ENCODE results near the gene MPHOSPH6. TPM values are rescaled to one million over a fixed set of nuclear protein-coding genes. Genes with fewer than 3 reads are reported as not detected.

The MPHOSPH6 gene
- total and polyA plus RNA-seq, 2 of the 13 experiments (the other 11 are each of a cell fraction or from before 2014, with no cell fraction given): 28.4 to 76.4 TPM

GRCh38 chr16:82149536-82149935, 20.5 kb downstream of the MPHOSPH6 start:
- CTCF ChIA-PET (ENCODE audit: low intra/inter-chr PET ratio, low total read pairs): no interaction called here
- H3K27me3 ChIP-seq (ENCODE audit: control insufficient read depth in 1 of 2, insufficient read depth in 2 of 2, low read length in 2 of 2): no peaks in the 10 kb centered on the region
- DNase-seq (ENCODE audit: low spot score) (no peak), FAIRE-seq (no peak), ATAC-seq (no peak)
- intact Hi-C loops (cut with micrococcal nuclease; ENCODE audit: unreplicated experiment) (no loop called here), in situ Hi-C loops (cut with HindIII; ENCODE audit: extremely low pct_ligation_motif_present, low pct_unique_long_range_greater_than_20kb) (no loop called here)
- peaks cover 8% of the 10 kb centered on the region; the same call in 1 of the 2 replicates for H3K4me1 ChIP-seq (ENCODE audit: insufficient read depth, low read length)
- WGBS (ENCODE audit: low lambda C conversion rate): 96% methylated on average over 2 of the region's 2 CpGs
- no peak overlapping the region for H3K4me2 ChIP-seq (ENCODE audit: low read depth, low read length)
- H3K4me3 ChIP-seq (replicated peaks in 1 of 3; ENCODE audit: insufficient read depth in 1 of 3, low read depth in 2 of 3, low read length in 3 of 3): no peak overlapping the region
- H3K27ac ChIP-seq (ENCODE audit: extremely low read length, insufficient read depth, low read length): no peak overlapping the region
- POLR2A ChIA-PET: no interaction called here
- BruUV-seq (replicated peaks): no TSS peak
- H3K9ac ChIP-seq (ENCODE audit: insufficient read depth, low read depth, low read length): no peak overlapping the region
- H3K36me3 ChIP-seq (replicated peaks in 1 of 2; ENCODE audit: control insufficient read depth in 1 of 2, insufficient read depth in 2 of 2, low read length in 2 of 2): peaks cover 9 to 67% of the 10 kb centered on the region in 2 experiments
- H3K9me3 ChIP-seq (ENCODE audit: low read length): no peaks in the 10 kb centered on the region
- H4K20me1 ChIP-seq (ENCODE audit: insufficient read depth, low read length): no peaks in the 10 kb centered on the region
- no peak for TF ChIP-seq U2AF1 (optimal IDR thresholded peaks at IDR 0.05; ENCODE audit: low read depth, low read length)
- TF ChIP-seq KDM3A (CRISPR knock-in tag; IDR thresholded peaks at IDR 0.05; ENCODE audit: low read depth): no peak
- no peak for TF ChIP-seq ZNF761 (CRISPR knock-in tag; conservative IDR thresholded peaks at IDR 0.05)
- TF ChIP-seq ZNF558 (CRISPR knock-in tag; IDR thresholded peaks at IDR 0.05; ENCODE audit: borderline replicate concordance): no peak
- no peak for TF ChIP-seq ZNF530 (CRISPR knock-in tag; IDR thresholded peaks at IDR 0.05; ENCODE audit: low read depth)
- H3K79me2 ChIP-seq (ENCODE audit: insufficient read depth, low read length): peaks cover 4% of the 10 kb centered on the region
- H2AFZ ChIP-seq (ENCODE audit: low read length): no peak overlapping the region

DNA sequence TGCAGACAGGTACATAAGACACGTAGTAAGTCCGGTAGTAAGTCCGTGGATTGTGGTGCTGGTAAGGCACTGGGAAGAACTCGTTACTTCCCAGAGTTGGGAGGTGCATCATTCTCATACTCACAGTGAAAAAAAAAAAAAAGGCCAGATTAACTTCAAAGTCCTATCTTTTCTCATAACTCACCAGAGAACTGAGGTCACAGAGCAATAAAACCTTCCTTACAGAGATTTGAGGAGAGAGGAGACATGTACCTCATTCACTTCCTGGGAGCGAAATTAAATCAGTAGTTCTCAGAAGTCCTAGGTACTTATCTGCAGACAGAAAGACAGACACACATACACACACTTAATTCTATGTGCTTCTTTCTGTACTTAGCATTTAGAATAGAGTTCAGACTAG, 22.5 kb downstream of the MPHOSPH6 start:
- ATAC-seq (no peak), DNase-seq (ENCODE audit: low spot score) (no peak), FAIRE-seq (no peak)
- Histone ChIP-seq H4K20me1 (ENCODE audit: insufficient read depth, low read length) (no peaks in the 10 kb centered on the region), H3K9ac (ENCODE audit: insufficient read depth, low read depth, low read length) (no peak overlapping the region), H3K27me3 (ENCODE audit: control insufficient read depth in 1 of 2, insufficient read depth in 2 of 2, low read length in 2 of 2) (no peaks in the 10 kb centered on the region), H3K36me3 (replicated peaks in 1 of 2; ENCODE audit: control insufficient read depth in 1 of 2, insufficient read depth in 2 of 2, low read length in 2 of 2) (peaks cover 9 to 56% of the 10 kb centered on the region in 2 experiments), H3K4me1 (ENCODE audit: insufficient read depth, low read length) (peaks cover 3% of the 10 kb centered on the region; the same call in 1 of the 2 replicates), H2AFZ (ENCODE audit: low read length) (no peak overlapping the region), H3K9me3 (ENCODE audit: low read length) (no peaks in the 10 kb centered on the region), H3K79me2 (ENCODE audit: insufficient read depth, low read length) (no peaks in the 10 kb centered on the region), H3K4me2 (ENCODE audit: low read depth, low read length) (no peak overlapping the region), H3K4me3 (replicated peaks in 1 of 3; ENCODE audit: insufficient read depth in 1 of 3, low read depth in 2 of 3, low read length in 3 of 3) (no peak overlapping the region), H3K27ac (ENCODE audit: extremely low read length, insufficient read depth, low read length) (no peak overlapping the region)
- over 99% methylated on average over 5 of the region's 5 CpGs for WGBS (ENCODE audit: low lambda C conversion rate)
- ChIA-PET POLR2A (no interaction called here), CTCF (ENCODE audit: low intra/inter-chr PET ratio, low total read pairs) (no interaction called here)
- BruUV-seq (replicated peaks): no TSS peak
- TF ChIP-seq ELK4 (CRISPR knock-in tag; IDR thresholded peaks at IDR 0.05; ENCODE audit: borderline replicate concordance) (no peak), ZNF292 (CRISPR knock-in tag; IDR thresholded peaks at IDR 0.05; ENCODE audit: borderline replicate concordance, low read depth) (no peak), KLF6 (CRISPR knock-in tag; IDR thresholded peaks at IDR 0.05) (no peak), GTF3A (CRISPR knock-in tag; conservative IDR thresholded peaks at IDR 0.05) (no peak), ZNF569 (CRISPR knock-in tag; IDR thresholded peaks at IDR 0.05; ENCODE audit: borderline replicate concordance) (no peak), ARID2 (CRISPR knock-in tag; IDR thresholded peaks at IDR 0.05; ENCODE audit: borderline replicate concordance) (no peak), MTF2 (CRISPR knock-in tag; IDR thresholded peaks at IDR 0.05; ENCODE audit: borderline replicate concordance) (no peak), DRAP1 (CRISPR knock-in tag; IDR thresholded peaks at IDR 0.05) (no peak), ZNF12 (CRISPR knock-in tag; IDR thresholded peaks at IDR 0.05) (no peak), MED8 (CRISPR knock-in tag; IDR thresholded peaks at IDR 0.05; ENCODE audit: insufficient replicate concordance) (no peak), NAIF1 (CRISPR knock-in tag; IDR thresholded peaks at IDR 0.05; ENCODE audit: borderline replicate concordance) (no peak)
- TF ChIP-seq, protein P1, sequence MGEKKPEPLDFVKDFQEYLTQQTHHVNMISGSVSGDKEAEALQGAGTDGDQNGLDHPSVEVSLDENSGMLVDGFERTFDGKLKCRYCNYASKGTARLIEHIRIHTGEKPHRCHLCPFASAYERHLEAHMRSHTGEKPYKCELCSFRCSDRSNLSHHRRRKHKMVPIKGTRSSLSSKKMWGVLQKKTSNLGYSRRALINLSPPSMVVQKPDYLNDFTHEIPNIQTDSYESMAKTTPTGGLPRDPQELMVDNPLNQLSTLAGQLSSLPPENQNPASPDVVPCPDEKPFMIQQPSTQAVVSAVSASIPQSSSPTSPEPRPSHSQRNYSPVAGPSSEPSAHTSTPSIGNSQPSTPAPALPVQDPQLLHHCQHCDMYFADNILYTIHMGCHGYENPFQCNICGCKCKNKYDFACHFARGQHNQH (CRISPR knock-in tag; IDR thresholded peaks at IDR 0.05): no peak
- intact Hi-C loops (cut with micrococcal nuclease; ENCODE audit: unreplicated experiment) (no loop called here), in situ Hi-C loops (cut with HindIII; ENCODE audit: extremely low pct_ligation_motif_present, low pct_unique_long_range_greater_than_20kb) (no loop called here)

Data from HepG2 (cell line).